ENCODE results near the gene SMIM36.

Gene SMIM36

DNA sequence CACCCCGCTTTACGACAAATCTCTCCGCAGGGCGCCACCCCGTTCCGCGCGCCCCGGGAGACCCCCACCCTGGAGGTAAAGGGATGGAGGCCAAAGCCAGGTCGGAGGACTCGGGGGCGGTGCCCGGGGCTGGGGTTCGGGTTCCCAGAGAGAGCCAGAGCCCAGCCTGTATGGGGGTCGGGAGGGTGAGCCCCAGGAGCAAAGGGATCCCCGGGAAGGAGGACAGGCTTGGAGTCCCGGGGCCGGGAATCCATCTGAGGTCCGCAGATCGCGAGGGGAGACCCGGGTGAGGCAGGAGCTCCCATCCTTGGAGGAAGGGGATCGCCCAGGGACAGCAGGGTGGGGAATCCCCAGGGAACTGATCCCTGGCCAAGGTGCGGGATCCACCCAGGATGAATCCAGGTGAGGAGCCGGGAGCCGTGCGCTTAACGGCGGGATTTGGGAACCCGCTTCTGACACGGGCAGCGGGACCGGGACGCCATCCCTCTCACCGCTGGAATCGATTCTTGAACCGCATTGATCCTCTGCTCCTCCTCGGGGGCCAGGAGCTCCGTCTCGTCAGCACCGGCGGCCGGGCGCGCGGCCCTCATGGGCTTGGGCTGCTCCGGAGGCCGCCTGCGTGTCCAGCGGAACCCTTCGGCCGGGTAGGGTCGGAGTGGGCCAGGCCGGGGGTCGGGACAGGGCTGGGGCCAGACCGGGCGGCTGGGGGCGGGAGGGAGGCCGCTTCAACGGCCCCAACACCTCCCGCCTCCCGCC is 89.9 kb downstream of the SMIM36 start, which contains the start of gene MMD:
Gene MMD, minus strand, starts transcription at position 657 of the 756 bp plus-strand sequence. Its CDS starts 140 bp downstream, at position 517.
- Mint-ChIP-seq H3K4me3 (peak within 1 kb of the TSS; percentile 95), H3K27ac (peak within 1 kb of the TSS; percentile 94), H3K9me3 (no peaks in the 10 kb centered on the region), H3K36me3 (peaks cover 32% of the 10 kb centered on the region), H3K27me3 (no peaks in the 10 kb centered on the region), H3K4me1 (peaks cover 87% of the 10 kb centered on the region)
- ATAC-seq, result peak; percentile 24

DNA sequence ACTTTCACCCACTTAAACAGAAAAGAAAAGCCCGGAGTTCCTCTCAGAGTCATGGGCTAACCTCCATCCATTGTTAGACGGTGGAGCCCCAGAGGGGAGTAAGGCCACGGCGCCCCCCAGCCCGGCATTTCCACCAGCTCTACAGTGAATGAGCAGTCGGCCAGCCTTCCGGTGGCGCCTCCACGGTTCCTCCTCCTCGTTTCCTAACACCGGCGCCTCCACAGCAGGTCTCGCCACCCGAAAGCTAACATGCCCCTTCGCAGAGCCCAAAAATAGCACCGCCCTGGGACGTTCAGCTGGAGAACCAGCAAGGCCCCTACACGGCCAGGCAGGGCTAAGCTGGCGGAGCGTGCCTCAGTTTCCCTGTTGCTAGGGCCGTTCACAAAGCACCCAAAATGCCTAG is 90.5 kb downstream of the SMIM36 start:
- no peaks in the 10 kb centered on the region for H3K9me3 Mint-ChIP-seq
- peaks cover 86% of the 10 kb centered on the region for H3K4me1 Mint-ChIP-seq
- peak overlapping the region; percentile 94 for H3K27ac Mint-ChIP-seq
- peaks cover 34% of the 10 kb centered on the region for H3K36me3 Mint-ChIP-seq
- peak overlapping the region; percentile 95 for H3K4me3 Mint-ChIP-seq
- H3K27me3 Mint-ChIP-seq, result no peaks in the 10 kb centered on the region
- ATAC-seq, result peak; percentile 20

DNA sequence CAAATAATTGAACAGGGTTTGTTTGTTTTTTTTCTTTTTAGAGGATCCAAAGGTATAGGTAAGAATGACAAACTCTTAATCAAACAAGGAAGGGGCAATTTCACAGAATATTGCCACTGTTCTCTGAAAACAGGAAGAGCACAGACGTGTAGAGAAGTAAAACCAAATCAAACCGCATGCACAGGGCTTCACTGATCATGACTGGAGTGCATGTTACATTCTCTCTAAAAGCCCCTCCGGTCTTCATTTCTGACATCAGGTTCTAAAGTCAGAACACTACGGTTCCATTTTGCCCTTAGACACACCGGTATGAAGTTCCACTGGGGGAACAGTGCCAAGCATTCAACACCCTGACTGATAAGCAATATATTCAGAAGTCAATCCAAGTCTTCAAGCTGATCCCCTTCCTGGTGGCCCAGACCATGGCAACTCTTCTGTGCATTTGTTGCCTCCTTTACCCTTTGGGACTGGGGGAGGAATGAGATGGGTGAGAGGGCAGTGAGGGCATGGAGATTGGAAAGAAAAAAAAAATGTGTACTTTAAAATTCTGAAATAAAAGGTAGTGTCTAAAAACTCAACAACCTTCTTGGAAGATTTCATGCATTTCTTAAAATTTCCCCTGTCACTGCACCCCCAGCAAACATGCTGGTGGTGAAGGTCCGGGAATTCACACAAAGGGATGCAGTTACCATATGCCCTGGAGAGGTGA is 91.0 kb downstream of the SMIM36 start:
- ATAC-seq, result peak; percentile 78
- H3K9me3 Mint-ChIP-seq, result no peaks in the 10 kb centered on the region
- H3K4me3 Mint-ChIP-seq, result peak overlapping the region; percentile 95
- peak overlapping the region; percentile 94 for H3K27ac Mint-ChIP-seq
- peaks cover 81% of the 10 kb centered on the region for H3K4me1 Mint-ChIP-seq
- no peaks in the 10 kb centered on the region for H3K27me3 Mint-ChIP-seq
- peaks cover 34% of the 10 kb centered on the region for H3K36me3 Mint-ChIP-seq

DNA sequence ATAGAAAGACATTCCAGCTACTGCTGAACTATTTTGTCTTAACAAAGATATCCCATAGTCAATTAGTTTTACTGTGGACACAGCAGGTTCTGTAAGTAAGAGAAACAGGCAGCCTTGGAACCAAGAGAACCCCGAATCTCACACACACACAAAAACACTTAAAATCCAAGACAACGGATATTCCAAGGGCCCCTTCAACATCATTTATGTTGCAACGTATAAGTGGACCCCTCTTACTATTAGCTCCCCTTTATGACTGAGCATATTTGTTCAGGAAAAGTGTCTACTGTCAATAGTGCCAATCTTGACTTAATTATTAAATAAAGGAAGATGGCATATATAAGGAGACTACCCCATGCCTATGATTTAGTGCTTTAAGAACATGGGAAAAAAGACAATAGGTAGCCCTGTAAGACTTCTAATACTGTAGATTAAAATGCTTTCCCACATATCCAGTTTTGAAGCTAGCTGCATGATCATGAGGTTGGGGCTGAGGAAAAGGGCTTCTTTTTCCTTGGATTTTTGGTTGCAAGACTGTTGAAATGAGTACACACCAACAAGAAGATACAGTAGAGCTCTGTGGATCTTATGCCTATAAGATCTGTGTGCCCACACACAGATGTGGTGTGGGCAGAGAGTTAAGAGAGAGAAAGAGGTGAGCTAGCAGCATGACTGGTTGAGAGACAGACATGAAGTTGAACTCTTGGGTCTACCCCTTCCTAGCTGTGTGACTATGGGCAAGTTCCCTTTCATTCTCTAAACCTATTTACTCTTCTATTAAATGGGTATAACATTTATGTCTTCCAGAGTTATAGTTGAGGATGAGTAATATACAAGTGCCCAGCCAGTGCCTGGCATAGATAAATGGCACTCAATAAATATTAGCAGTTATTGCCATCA is 92.6 kb downstream of the SMIM36 start:
- no peaks in the 10 kb centered on the region for H3K9me3 Mint-ChIP-seq
- peaks cover 41% of the 10 kb centered on the region for H3K36me3 Mint-ChIP-seq
- peak overlapping the region; percentile 95 for H3K4me3 Mint-ChIP-seq
- H3K4me1 Mint-ChIP-seq, result peaks cover 71% of the 10 kb centered on the region
- ATAC-seq, result no peak
- H3K27me3 Mint-ChIP-seq, result no peaks in the 10 kb centered on the region
- H3K27ac Mint-ChIP-seq, result peak overlapping the region; percentile 94

DNA sequence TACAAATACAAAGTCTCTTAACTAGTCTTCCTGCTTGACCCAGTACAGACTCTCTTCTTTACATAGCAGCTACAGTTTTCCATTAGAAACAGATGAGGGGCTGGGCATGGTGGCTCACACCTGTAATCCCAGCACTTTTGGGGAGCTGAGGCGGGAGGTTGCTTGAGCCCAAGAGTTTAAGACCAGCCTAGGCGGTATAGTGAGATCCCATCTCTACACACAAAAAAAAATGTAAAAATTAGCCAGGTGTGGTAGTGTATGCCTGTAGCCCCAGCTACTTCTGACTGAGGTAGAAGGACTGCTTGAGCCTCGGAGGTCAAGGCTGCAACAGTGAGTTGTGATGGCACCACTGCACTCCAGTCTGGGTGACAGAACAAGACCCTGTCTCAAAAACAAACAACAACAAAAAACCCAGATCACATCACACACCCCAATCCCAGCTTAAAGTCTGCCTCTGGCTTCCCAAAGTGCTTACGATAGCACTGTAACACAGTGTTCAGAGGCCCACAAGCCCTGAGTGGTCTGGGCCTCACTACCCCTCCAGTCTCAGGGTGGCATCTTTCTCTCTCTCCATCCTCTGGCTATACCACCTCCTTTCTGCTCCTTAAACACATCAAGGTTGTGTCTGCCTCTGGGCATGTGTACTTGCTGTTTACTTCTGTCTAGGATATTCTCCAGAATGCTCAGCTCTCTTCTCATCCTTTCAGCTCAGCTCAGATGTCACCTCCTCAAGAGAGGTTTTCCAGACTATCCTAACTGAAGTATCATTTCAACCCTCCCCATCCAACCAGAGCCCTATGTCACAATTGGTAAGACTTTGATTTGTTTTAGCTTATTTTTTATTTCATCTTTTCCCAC is 93.6 kb downstream of the SMIM36 start:
- Mint-ChIP-seq H3K27me3 (no peaks in the 10 kb centered on the region), H3K4me1 (peaks cover 63% of the 10 kb centered on the region), H3K36me3 (peaks cover 48% of the 10 kb centered on the region), H3K27ac (peak overlapping the region; percentile 54), H3K4me3 (no peak overlapping the region), H3K9me3 (no peaks in the 10 kb centered on the region)
- no peak for ATAC-seq

DNA sequence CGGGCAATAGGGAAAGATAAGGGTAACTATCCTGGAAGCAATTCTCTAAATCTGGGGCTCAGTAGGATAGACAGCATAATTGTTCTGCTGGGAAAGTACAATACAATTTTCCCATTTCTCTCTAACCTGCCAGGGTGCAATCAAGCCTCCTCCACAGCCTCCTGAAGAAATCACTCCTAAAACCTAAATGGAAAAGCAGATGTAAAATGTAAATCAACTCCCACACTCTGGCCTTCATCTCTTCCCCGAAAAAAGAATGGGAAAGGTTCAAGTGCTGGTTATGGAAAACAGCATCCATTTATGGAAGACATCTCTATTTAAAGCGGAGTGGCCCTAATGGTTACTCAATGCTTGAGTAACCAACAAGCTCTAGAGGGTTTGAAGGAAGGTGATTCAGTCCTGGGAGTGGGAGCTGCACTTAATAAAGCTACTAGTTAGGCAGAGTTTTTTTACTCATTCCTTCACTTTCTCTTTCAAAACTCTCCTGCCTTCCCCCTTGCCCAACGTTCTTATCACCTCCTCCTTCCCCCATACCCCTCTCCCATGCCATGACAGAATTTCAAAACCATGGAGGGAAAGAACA is 94.7 kb downstream of the SMIM36 start:
- Mint-ChIP-seq H3K9me3 (no peaks in the 10 kb centered on the region), H3K4me3 (no peak overlapping the region), H3K36me3 (peaks cover 48% of the 10 kb centered on the region), H3K27ac (peak overlapping the region; percentile 54), H3K27me3 (no peaks in the 10 kb centered on the region), H3K4me1 (peaks cover 57% of the 10 kb centered on the region)
- ATAC-seq, result no peak

DNA sequence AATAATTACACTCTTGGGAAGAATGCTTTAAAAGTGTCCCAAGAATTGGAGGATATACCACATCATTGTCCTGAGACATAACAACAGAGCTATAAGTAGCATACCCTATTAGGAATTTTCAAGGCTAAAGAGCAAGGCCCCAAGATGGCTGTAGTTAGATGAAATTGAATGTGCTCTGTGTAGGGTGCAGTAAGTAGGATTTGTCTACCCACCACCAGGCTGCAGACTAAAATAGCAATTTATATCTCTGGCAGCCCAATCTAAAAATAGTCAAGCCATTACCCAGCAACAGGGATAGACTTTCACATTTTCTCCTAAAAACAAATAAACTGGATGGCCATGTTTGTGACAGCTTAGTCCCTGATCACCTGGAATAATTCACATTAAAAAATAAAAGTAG is 95.3 kb downstream of the SMIM36 start:
- H3K27ac Mint-ChIP-seq, result no peak overlapping the region
- no peaks in the 10 kb centered on the region for H3K27me3 Mint-ChIP-seq
- H3K9me3 Mint-ChIP-seq, result no peaks in the 10 kb centered on the region
- peaks cover 52% of the 10 kb centered on the region for H3K36me3 Mint-ChIP-seq
- peaks cover 54% of the 10 kb centered on the region for H3K4me1 Mint-ChIP-seq
- no peak overlapping the region for H3K4me3 Mint-ChIP-seq
- ATAC-seq, result no peak

DNA sequence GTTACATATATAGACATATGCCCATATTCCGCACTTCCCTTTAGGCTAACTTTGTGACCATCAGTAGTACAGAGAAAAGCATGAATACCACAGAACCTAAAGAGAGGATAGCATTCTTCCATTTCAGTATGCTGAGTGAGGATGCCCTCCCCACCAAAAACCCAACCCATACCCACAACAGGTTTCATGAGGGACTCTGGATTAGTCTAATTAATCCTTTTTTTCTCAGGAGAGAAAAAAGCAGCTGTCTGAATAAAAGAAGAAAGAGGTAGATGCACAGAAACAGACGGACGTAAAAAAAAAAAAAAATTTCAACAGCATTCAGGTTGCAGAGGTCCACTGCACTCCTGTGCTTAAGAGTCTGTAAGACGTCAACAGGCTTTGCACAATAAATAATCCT is 96.3 kb downstream of the SMIM36 start:
- H3K36me3 Mint-ChIP-seq, result peaks cover 63% of the 10 kb centered on the region

DNA sequence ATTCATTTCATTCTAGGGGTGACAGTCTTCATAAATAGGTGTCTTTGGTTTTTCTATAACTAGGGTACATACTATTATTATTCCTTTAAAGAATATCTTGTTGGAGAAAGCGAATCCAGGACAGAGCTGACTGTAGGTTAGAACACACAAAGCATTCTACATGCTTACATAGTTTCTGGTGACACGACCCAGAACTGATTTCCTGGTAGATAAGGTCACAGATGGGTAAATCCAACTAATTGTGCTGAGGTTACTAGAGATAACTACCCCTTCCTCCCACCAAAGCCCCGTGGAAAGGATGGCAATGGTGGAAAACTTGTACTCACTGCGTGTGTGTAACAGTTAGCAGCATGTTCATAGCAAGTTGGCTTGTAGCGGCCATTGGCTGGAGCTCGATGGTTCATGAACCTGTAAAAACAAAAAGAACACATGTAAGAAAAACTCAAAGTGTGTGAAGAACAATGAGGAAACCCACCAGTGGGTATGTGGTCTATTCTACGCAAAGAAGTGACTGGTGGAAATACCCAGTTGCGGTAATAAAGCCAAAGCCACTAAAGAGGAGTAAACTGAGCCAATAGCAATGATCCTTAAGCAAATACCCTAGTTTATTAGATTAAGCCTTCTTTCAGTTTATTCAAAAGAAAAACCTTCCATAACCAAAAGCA is 97.3 kb downstream of the SMIM36 start:
- H3K4me3 Mint-ChIP-seq, result no peak overlapping the region

More for the DNA sequence above, 96.3 kb downstream of the SMIM36 start:
- H3K27me3 Mint-ChIP-seq, result no peaks in the 10 kb centered on the region
- ATAC-seq, result no peak
- H3K9me3 Mint-ChIP-seq, result no peaks in the 10 kb centered on the region
- peaks cover 44% of the 10 kb centered on the region for H3K4me1 Mint-ChIP-seq
- H3K4me3 Mint-ChIP-seq, result no peak overlapping the region
- no peak overlapping the region for H3K27ac Mint-ChIP-seq

DNA sequence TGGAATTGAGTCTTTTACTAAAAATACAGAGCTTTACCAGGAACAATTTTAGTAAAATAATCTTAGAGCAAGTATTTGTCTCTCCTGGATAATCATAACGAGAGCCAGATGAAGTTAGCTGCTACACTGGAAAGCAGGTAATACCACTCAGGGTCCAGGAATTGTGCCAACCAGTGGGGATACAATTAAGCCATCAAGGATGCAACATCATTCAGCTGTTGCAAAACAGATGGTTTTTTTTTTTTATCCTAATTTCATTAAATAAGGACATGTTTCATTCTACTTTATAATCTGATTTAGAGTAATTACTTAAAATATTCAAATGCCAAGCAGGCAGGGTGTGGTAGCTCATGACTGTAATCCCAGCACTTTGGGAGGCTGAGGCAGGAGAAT is 99.8 kb downstream of the SMIM36 start:
- Mint-ChIP-seq H3K4me1 (peaks cover 8% of the 10 kb centered on the region), H3K36me3 (peaks cover 57% of the 10 kb centered on the region), H3K4me3 (no peak overlapping the region), H3K9me3 (no peaks in the 10 kb centered on the region), H3K27me3 (no peaks in the 10 kb centered on the region), H3K27ac (no peak overlapping the region)
- ATAC-seq, result no peak

More for the DNA sequence above, 97.3 kb downstream of the SMIM36 start:
- Mint-ChIP-seq H3K27me3 (no peaks in the 10 kb centered on the region), H3K36me3 (peaks cover 65% of the 10 kb centered on the region), H3K27ac (no peak overlapping the region), H3K9me3 (no peaks in the 10 kb centered on the region), H3K4me1 (peaks cover 33% of the 10 kb centered on the region)
- no peak for ATAC-seq

DNA sequence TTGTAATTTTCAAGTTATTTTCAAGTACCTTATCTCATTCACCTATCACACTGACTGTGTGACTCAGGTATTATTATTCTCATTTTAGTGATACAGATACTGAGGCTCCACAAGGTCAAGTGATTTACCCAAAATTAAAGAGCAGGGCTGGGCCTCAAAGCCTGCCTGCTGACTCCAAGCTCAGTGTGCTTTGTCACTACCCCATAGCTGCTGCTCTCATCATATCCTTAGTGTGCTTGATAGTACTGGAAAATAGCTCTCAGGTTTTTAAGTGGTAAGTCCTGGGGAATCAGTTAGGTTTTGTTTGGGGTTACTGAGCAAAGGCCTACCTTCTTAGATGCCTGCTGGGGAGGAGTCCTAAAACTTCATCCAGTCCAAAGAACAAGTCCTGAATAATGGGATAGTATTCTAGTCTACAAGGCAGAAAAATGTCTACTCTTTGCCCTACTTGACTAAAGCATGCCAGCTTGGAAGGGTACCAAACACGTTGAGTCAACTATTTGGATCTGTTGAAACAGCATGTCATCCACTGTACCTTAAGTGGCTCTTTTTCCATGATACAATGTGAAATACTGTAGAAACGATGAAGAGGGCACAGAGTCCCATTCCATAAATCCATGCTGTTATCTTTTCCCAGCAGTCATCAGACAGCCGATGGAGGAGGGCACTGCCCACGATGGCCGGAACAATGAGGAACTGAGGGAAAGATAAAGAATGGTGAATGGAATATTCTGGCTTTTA is 100.4 kb downstream of the SMIM36 start:
- ATAC-seq, result no peak
- no peaks in the 10 kb centered on the region for H3K9me3 Mint-ChIP-seq
- H3K36me3 Mint-ChIP-seq, result peaks cover 60% of the 10 kb centered on the region
- peaks cover 6% of the 10 kb centered on the region for H3K4me1 Mint-ChIP-seq
- no peak overlapping the region for H3K27ac Mint-ChIP-seq
- H3K4me3 Mint-ChIP-seq, result no peak overlapping the region
- no peaks in the 10 kb centered on the region for H3K27me3 Mint-ChIP-seq

DNA sequence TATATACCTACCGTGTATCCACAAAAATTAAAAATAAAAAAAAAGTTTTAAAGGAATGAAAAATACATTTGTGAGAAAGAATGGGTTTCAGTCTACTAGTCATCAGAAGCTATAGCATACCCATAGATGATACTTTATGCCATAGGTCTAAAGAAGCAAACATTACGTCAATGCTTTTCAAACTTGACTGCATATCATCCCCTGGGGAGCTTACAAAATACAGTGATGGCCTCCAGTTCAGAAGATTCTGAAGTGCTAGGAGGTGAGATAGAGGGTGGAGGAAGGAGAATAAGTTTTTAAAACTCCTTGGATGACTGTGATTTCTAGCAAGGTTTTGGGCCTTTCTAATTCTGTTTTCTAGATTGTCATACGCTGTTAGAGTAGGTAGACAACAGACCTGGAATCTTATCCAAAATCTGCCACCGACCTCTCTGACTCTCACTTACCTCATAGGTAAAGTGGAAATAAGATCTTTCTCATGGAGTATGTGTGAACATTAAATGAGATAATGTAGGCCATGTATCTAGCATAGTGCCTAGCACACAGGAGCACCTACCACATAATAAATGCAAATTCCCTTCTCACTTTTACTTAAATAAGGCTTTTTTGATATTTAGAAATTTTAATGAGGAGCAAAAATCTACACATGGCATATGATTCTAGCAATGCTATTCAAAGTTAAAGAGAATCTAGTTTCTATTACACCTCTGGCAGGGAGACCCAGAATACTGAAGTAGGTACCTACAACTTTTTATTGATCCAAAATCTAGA is 102.0 kb downstream of the SMIM36 start:
- no peaks in the 10 kb centered on the region for H3K4me1 Mint-ChIP-seq
- ATAC-seq, result no peak
- H3K27me3 Mint-ChIP-seq, result no peaks in the 10 kb centered on the region
- H3K4me3 Mint-ChIP-seq, result no peak overlapping the region
- no peak overlapping the region for H3K27ac Mint-ChIP-seq
- H3K9me3 Mint-ChIP-seq, result no peaks in the 10 kb centered on the region
- H3K36me3 Mint-ChIP-seq, result peaks cover 63% of the 10 kb centered on the region
